DOHH2 (cell line): Measurements from ENCODE around the gene SMC1B.

ENCODE experiments used
- CTCF ChIP-seq: fragments of 200-600 bp; sonication (generic); IDR thresholded peaks from one replicate; pipeline ENCODE4 v1.5.1; 2014; ENCODE audit warnings: antibody characterized with exemption, mild to moderate bottlenecking, low read depth, low read length; ENCODE audit not compliant: poor library complexity, severe bottlenecking
- EZH2phosphoT487 ChIP-seq: fragments of 200-600 bp; sonication (generic); IDR thresholded peaks from 2 replicates; pipeline ENCODE4 v1.6.1; 2017; ENCODE audit warnings: borderline replicate concordance, mild to moderate bottlenecking, antibody characterized with exemption, low read length, moderate library complexity, mixed read lengths

- TF ChIP-seq CTCF = no peak
- no peak for TF ChIP-seq EZH2phosphoT487
These were observed 81.4 kb downstream of the SMC1B start for GRCh38 chr22:45332001-45332400.
